GM19397 (cell line): ENCODE results near the gene KCNIP4.

Experiments
- ATAC-seq: cut with Tn5 transposase; IDR thresholded peaks from one replicate; pipeline ENCODE4 v1.9.1; 2021; ENCODE audit warnings: mild to moderate bottlenecking, moderate library complexity; ENCODE audit not compliant: unreplicated experiment

The KCNIP4 gene

GRCh38 chr4:21490682-21491081, 457.9 kb downstream of the KCNIP4 start:
- ATAC-seq = no peak

GRCh38 chr4:21476757-21477156, 471.8 kb downstream of the KCNIP4 start:
- no peak for ATAC-seq

GRCh38 chr4:21474195-21474594, 474.4 kb downstream of the KCNIP4 start:
- no peak for ATAC-seq

GRCh38 chr4:21470535-21470934, 478.0 kb downstream of the KCNIP4 start:
- no peak for ATAC-seq

GRCh38 chr4:21469438-21470300, 478.9 kb downstream of the KCNIP4 start:
- no peak for ATAC-seq

GRCh38 chr4:21467551-21467950, 481.0 kb downstream of the KCNIP4 start:
- no peak for ATAC-seq

GRCh38 chr4:21457086-21457840, 491.3 kb downstream of the KCNIP4 start:
- no peak for ATAC-seq

- no peak for ATAC-seq
Observed at GRCh38 chr4:21454831-21455230, 493.7 kb downstream of the KCNIP4 start.

- no peak for ATAC-seq
Observed at GRCh38 chr4:21454201-21454600, 494.4 kb downstream of the KCNIP4 start.

- ATAC-seq = no peak
Observed at GRCh38 chr4:21452931-21453330, 495.6 kb downstream of the KCNIP4 start.

GRCh38 chr4:21451032-21451431, 497.5 kb downstream of the KCNIP4 start:
- ATAC-seq = no peak

- ATAC-seq = no peak
Observed at GRCh38 chr4:21450331-21450730, 498.2 kb downstream of the KCNIP4 start.

- ATAC-seq = no peak
Observed at GRCh38 chr4:21447301-21448054, 501.1 kb downstream of the KCNIP4 start.

GRCh38 chr4:21420166-21420565, 528.4 kb downstream of the KCNIP4 start:
- ATAC-seq = no peak

GRCh38 chr4:21415728-21416127, 532.8 kb downstream of the KCNIP4 start:
- no peak for ATAC-seq

- ATAC-seq = no peak
Observed at GRCh38 chr4:21413807-21414370, 534.7 kb downstream of the KCNIP4 start.

GRCh38 chr4:21411086-21411485, 537.5 kb downstream of the KCNIP4 start:
- ATAC-seq = no peak

GRCh38 chr4:21410372-21410771, 538.2 kb downstream of the KCNIP4 start:
- ATAC-seq = no peak

GRCh38 chr4:21387683-21388082, 560.9 kb downstream of the KCNIP4 start:
- ATAC-seq = no peak

- no peak for ATAC-seq
Observed at GRCh38 chr4:21386166-21386780, 562.3 kb downstream of the KCNIP4 start.

- ATAC-seq = no peak
Observed at GRCh38 chr4:21385706-21386105, 562.9 kb downstream of the KCNIP4 start.
